Measurements from ENCODE around the gene NHLRC4. TPM values are rescaled to one million over a fixed set of nuclear protein-coding genes. Genes with fewer than 3 reads are reported as not detected.

NHLRC4 gene
- total and polyA plus RNA-seq, 2 of the 13 experiments (the other 11 are each of a cell fraction or from before 2014, with no cell fraction given): 0.40 to 0.59 TPM

DNA sequence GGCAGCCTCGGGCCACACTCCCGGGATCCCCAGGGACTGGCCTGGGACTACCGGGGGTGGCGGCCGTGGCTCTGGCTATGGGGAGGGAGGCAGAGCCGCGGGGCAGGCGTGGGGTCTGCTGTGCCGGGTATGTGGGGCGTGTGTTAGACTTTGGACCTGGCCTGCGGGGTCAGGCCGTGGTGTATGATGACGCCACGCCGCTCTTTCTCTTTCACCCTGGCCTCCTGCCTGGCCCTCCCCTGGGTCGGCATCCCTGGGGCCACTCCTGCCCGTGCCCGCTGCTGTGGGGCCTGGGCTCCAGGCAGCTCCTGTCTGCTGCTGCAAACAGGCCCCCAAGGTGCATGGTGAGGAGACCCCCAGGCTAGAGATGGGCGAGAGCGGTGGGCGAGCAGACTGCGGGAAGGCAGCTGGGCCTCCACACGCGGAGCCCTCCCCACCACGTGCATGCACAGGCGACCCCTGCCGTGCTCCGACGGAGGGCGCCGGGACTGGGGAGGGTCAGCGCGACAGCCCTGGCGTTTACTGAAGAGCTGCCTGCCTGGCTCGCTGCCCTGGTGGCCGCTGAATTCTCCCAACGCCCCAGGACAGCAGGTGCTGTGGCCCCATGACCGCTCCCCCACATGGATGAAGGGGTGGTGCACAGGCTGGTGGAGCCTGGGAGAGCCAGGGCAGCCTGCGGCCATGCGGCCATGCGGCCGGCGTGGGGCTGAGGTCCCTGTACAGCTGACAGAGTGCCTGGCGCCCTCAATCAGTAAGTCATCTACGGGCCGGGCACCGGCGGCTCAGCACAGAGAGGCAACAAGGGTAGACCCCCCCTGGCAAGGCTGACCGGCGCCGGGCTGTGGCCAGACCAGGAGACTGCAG lies 23.3 kb upstream of the NHLRC4 start (continued):
- peak; percentile 70 for TF ChIP-seq ZFY (CRISPR knock-in tag; IDR thresholded peaks at IDR 0.05)
- TF ChIP-seq ISX (CRISPR knock-in tag; conservative IDR thresholded peaks at IDR 0.05): no peak
- TF ChIP-seq ZNF225 (CRISPR knock-in tag; IDR thresholded peaks at IDR 0.05): peak; percentile 69; the same call in 1 of the 2 replicates
- TF ChIP-seq ZNF777 (CRISPR knock-in tag; IDR thresholded peaks at IDR 0.05): no peak; the same call in none of the 2 replicates
- TF ChIP-seq, protein P1, sequence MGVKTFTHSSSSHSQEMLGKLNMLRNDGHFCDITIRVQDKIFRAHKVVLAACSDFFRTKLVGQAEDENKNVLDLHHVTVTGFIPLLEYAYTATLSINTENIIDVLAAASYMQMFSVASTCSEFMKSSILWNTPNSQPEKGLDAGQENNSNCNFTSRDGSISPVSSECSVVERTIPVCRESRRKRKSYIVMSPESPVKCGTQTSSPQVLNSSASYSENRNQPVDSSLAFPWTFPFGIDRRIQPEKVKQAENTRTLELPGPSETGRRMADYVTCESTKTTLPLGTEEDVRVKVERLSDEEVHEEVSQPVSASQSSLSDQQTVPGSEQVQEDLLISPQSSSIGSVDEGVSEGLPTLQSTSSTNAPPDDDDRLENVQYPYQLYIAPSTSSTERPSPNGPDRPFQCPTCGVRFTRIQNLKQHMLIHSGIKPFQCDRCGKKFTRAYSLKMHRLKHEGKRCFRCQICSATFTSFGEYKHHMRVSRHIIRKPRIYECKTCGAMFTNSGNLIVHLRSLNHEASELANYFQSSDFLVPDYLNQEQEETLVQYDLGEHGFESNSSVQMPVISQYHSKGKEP (CRISPR knock-in tag; IDR thresholded peaks at IDR 0.05): no peak
- TF ChIP-seq ONECUT2 (CRISPR knock-in tag; IDR thresholded peaks at IDR 0.05): no peak
- TF ChIP-seq SOX5 (CRISPR knock-in tag; IDR thresholded peaks at IDR 0.05; ENCODE audit: borderline replicate concordance): no peak; the same call in 1 of the 2 replicates
- no peak for TF ChIP-seq ZNF644 (CRISPR knock-in tag; IDR thresholded peaks at IDR 0.05; ENCODE audit: low read depth)
- no peak for TF ChIP-seq TOPORS (CRISPR knock-in tag; IDR thresholded peaks at IDR 0.05)
- TF ChIP-seq NFAT5 (CRISPR knock-in tag; IDR thresholded peaks at IDR 0.05): no peak; the same call in 1 of the 2 replicates
- TF ChIP-seq ZNF589 (CRISPR knock-in tag; conservative IDR thresholded peaks at IDR 0.05): no peak
- TF ChIP-seq ZBTB3 (CRISPR knock-in tag; IDR thresholded peaks at IDR 0.05; ENCODE audit: borderline replicate concordance, low read depth): no peak
- TF ChIP-seq ZNF367 (CRISPR knock-in tag; IDR thresholded peaks at IDR 0.05; ENCODE audit: borderline replicate concordance): no peak
- TF ChIP-seq, protein P2, sequence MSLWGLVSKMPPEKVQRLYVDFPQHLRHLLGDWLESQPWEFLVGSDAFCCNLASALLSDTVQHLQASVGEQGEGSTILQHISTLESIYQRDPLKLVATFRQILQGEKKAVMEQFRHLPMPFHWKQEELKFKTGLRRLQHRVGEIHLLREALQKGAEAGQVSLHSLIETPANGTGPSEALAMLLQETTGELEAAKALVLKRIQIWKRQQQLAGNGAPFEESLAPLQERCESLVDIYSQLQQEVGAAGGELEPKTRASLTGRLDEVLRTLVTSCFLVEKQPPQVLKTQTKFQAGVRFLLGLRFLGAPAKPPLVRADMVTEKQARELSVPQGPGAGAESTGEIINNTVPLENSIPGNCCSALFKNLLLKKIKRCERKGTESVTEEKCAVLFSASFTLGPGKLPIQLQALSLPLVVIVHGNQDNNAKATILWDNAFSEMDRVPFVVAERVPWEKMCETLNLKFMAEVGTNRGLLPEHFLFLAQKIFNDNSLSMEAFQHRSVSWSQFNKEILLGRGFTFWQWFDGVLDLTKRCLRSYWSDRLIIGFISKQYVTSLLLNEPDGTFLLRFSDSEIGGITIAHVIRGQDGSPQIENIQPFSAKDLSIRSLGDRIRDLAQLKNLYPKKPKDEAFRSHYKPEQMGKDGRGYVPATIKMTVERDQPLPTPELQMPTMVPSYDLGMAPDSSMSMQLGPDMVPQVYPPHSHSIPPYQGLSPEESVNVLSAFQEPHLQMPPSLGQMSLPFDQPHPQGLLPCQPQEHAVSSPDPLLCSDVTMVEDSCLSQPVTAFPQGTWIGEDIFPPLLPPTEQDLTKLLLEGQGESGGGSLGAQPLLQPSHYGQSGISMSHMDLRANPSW (CRISPR knock-in tag; IDR thresholded peaks at IDR 0.05; ENCODE audit: borderline replicate concordance): no peak
- TF ChIP-seq GRHL1 (CRISPR knock-in tag; conservative IDR thresholded peaks at IDR 0.05): no peak
- no peak for TF ChIP-seq ZNF274 (CRISPR knock-in tag; IDR thresholded peaks at IDR 0.05)
- TF ChIP-seq NPAS2 (CRISPR knock-in tag; IDR thresholded peaks at IDR 0.05; ENCODE audit: borderline replicate concordance): no peak
- no peak for TF ChIP-seq ZMAT3 (CRISPR knock-in tag; conservative IDR thresholded peaks at IDR 0.05)
